Measurements from ENCODE around the gene MSL2.

GRCh38 chr3:136189043-136189442, 7.1 kb downstream of the MSL2 start:
- TF ChIP-seq, protein P1, sequence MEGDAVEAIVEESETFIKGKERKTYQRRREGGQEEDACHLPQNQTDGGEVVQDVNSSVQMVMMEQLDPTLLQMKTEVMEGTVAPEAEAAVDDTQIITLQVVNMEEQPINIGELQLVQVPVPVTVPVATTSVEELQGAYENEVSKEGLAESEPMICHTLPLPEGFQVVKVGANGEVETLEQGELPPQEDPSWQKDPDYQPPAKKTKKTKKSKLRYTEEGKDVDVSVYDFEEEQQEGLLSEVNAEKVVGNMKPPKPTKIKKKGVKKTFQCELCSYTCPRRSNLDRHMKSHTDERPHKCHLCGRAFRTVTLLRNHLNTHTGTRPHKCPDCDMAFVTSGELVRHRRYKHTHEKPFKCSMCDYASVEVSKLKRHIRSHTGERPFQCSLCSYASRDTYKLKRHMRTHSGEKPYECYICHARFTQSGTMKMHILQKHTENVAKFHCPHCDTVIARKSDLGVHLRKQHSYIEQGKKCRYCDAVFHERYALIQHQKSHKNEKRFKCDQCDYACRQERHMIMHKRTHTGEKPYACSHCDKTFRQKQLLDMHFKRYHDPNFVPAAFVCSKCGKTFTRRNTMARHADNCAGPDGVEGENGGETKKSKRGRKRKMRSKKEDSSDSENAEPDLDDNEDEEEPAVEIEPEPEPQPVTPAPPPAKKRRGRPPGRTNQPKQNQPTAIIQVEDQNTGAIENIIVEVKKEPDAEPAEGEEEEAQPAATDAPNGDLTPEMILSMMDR (IDR thresholded peaks at IDR 0.05), result no peak
- no peak for TF ChIP-seq POLR2AphosphoS5 (IDR thresholded peaks at IDR 0.05)
- TF ChIP-seq POLR2A (IDR thresholded peaks at IDR 0.05), result no peak

Data from prostate gland (tissue), 2 donors.